NCI-H524 (cell line): ENCODE data around the gene ARHGEF11.
A peak's percentile ranks its signal among the peaks of the same experiment; 100 is the strongest.

Source experiments
- DNase-seq, 2 experiments: peaks; one replicate each; lab custom pipeline; 2025; lab: John Stamatoyannopoulos, UW

Gene ARHGEF11

GRCh38 chr1:157000686-157001085 lies 44.9 kb downstream of the ARHGEF11 start:
- no peak for DNase-seq

- DNase-seq = no peak
Observed at GRCh38 chr1:156999596-157000320, 45.8 kb downstream of the ARHGEF11 start.

GRCh38 chr1:156998840-156999500 lies 46.6 kb downstream of the ARHGEF11 start:
- no peak for DNase-seq

GRCh38 chr1:156998301-156998700 lies 47.2 kb downstream of the ARHGEF11 start:
- no peak for DNase-seq

GRCh38 chr1:156995412-156995811 lies 50.1 kb downstream of the ARHGEF11 start:
- DNase-seq = no peak

- DNase-seq = no peak
Observed at GRCh38 chr1:156994277-156994676, 51.3 kb downstream of the ARHGEF11 start.

- DNase-seq = no peak
Observed at GRCh38 chr1:156993426-156994147, 52.0 kb downstream of the ARHGEF11 start.

GRCh38 chr1:156992215-156992614 lies 53.3 kb downstream of the ARHGEF11 start:
- no peak for DNase-seq

- no peak for DNase-seq
Observed at GRCh38 chr1:156987715-156988114, 57.8 kb downstream of the ARHGEF11 start.

- no peak for DNase-seq
Observed at GRCh38 chr1:156980551-156980950, 65.0 kb downstream of the ARHGEF11 start.

GRCh38 chr1:156975084-156975483 lies 70.5 kb downstream of the ARHGEF11 start:
- DNase-seq = no peak

GRCh38 chr1:156973417-156973816 lies 72.1 kb downstream of the ARHGEF11 start:
- DNase-seq = no peak

- no peak for DNase-seq
Observed at GRCh38 chr1:156970017-156970416, 75.5 kb downstream of the ARHGEF11 start.

GRCh38 chr1:156969496-156969895 lies 76.0 kb downstream of the ARHGEF11 start:
- no peak for DNase-seq

- no peak for DNase-seq
Observed at GRCh38 chr1:156964441-156964840, 81.1 kb downstream of the ARHGEF11 start.

- no peak for DNase-seq
Observed at GRCh38 chr1:156963621-156964020, 81.9 kb downstream of the ARHGEF11 start.

GRCh38 chr1:156961709-156962108 lies 83.8 kb downstream of the ARHGEF11 start:
- DNase-seq = peak; percentile 40 to 62

GRCh38 chr1:156959925-156960324 lies 85.6 kb downstream of the ARHGEF11 start:
- DNase-seq = no peak

- DNase-seq = peak in 1 of 2 experiments; percentile 24
Observed at GRCh38 chr1:156959414-156959813, 86.1 kb downstream of the ARHGEF11 start.

- no peak for DNase-seq
Observed at GRCh38 chr1:156958247-156958714, 87.3 kb downstream of the ARHGEF11 start.

- no peak for DNase-seq
Observed at GRCh38 chr1:156957634-156958033, 87.9 kb downstream of the ARHGEF11 start.

- DNase-seq = no peak
Observed at GRCh38 chr1:156956333-156956732, 89.2 kb downstream of the ARHGEF11 start.

GRCh38 chr1:156953571-156953970 lies 92.0 kb downstream of the ARHGEF11 start:
- DNase-seq = no peak
